Left lung (tissue), 10 donors: Measurements from ENCODE around the gene NDUFB11. TPM values are rescaled to one million over a fixed set of nuclear protein-coding genes. Genes with fewer than 3 reads are reported as not detected.
"Not testable (repeated sequence)": the region's sequence is repeated elsewhere in the genome, so short reads cannot be mapped to it uniquely, and the experiment has no call there.

Experiments
- ATAC-seq: fragments of 200-7000 bp; cut with Tn5 transposase; one replicate; pipeline ENCODE4 v1.9.1; 2020; ENCODE audit warnings: moderate library complexity
- DNase-seq, 4 donors: peaks; one replicate each; pipeline ENCODE4 v3.0.0-alpha.2; 2013 to 2020
- H3K27ac ChIP-seq, 2 donors: fragments of 200-600 bp; sonication (generic) in 1 of 2; one replicate each; pipeline versions ENCODE4 v1.5.0 to v1.8.0; 2020 to 2021
- H3K27me3 ChIP-seq, 2 donors: fragments of 200-600 bp; sonication (generic) in 1 of 2; one replicate each; pipeline versions ENCODE4 v1.5.0 to v1.8.0; 2020 to 2021
- H3K36me3 ChIP-seq, 2 donors: fragments of 200-600 bp; sonication (generic) in 1 of 2; one replicate each; pipeline versions ENCODE4 v1.5.0 to v1.8.0; 2020 to 2021
- H3K4me1 ChIP-seq, 2 donors: fragments of 200-600 bp; one replicate each; pipeline ENCODE4 v1.8.0; 2021
- H3K4me3 ChIP-seq, 2 donors: fragments of 200-600 bp; sonication (generic) in 1 of 2; one replicate each; pipeline versions ENCODE4 v1.5.0 to v1.8.0; 2020 to 2021; ENCODE audit warnings: mild to moderate bottlenecking in 1 of 2
- H3K9me3 ChIP-seq, 2 donors: fragments of 200-600 bp; sonication (generic) in 1 of 2; one replicate each; pipeline versions ENCODE4 v1.5.0 to v1.8.0; 2020 to 2021
- CTCF ChIP-seq, 2 donors: fragments of 200-600 bp; sonication (generic) in 1 of 2; IDR thresholded peaks; one replicate each; pipeline versions ENCODE4 v1.5.0 to v1.8.0; 2021; ENCODE audit warnings: antibody characterized with exemption in 2 of 2
- intact Hi-C, 2 donors: fragments of 100-400 bp; cut with DNase I; formaldehyde crosslinking; loops; one replicate each; pipeline versions ENCODE4 v1.11.2 to v1.14.2; 2022
- polyA plus RNA-seq, 6 donors: library from polyadenylated mRNA; unstranded; fragments of 120-200 nt; gene quantifications; one replicate each; pipeline ENCODE4 v1.2.1, GENCODE V29; 2013; ENCODE audit not compliant: insufficient read length in 6 of 6
- total RNA-seq, 2 donors: library from RNA; stranded (reverse); fragmentation: NEBNext Ultra II Directional; extraction: Animal tissue kit (Norgen Biotek cat#: 25700); gene quantifications; one replicate each; pipeline ENCODE4 v1.2.1, GENCODE V29; 2021
- donor health status: DM: no; HTN: yes; CAD: no.
- donor health status: DM: no; HTN: no; CAD: no.

Gene NDUFB11
- total and polyA plus RNA-seq, 8 donors: 58.5 to 103 (median 82.4) TPM

GRCh38 chrX:47112316-47112954 lies 32.1 kb downstream of the NDUFB11 start:
- Histone ChIP-seq H3K27ac (no peak overlapping the region), H3K9me3 (no peaks in the 10 kb centered on the region), H3K36me3 (no peaks in the 10 kb centered on the region), H3K4me3 (no peak overlapping the region), H3K27me3 (no peaks in the 10 kb centered on the region), H3K4me1 (no peaks in the 10 kb centered on the region)
- ATAC-seq: peak; percentile 93
- no peak for TF ChIP-seq CTCF (IDR thresholded peaks at IDR 0.05)
- DNase-seq: peak in 1 of 4 donors; percentile 36
- intact Hi-C loops: no loop called here

GRCh38 chrX:47110936-47111615 lies 33.4 kb downstream of the NDUFB11 start:
- ATAC-seq, H3K27ac ChIP-seq, intact Hi-C loops, H3K36me3 ChIP-seq, DNase-seq, H3K4me1 ChIP-seq, H3K27me3 ChIP-seq, H3K4me3 ChIP-seq, H3K9me3 ChIP-seq: not testable (repeated sequence)

- H3K9me3 ChIP-seq: no peaks in the 10 kb centered on the region
- DNase-seq (no peak), ATAC-seq (no peak)
- TF ChIP-seq CTCF (IDR thresholded peaks at IDR 0.05): no peak
- no peaks in the 10 kb centered on the region for H3K4me1 ChIP-seq
- no peak overlapping the region for H3K4me3 ChIP-seq
- no peaks in the 10 kb centered on the region for H3K36me3 ChIP-seq
- no peak overlapping the region for H3K27ac ChIP-seq
- no peaks in the 10 kb centered on the region for H3K27me3 ChIP-seq
- intact Hi-C loops: no loop called here
Observed at GRCh38 chrX:47101206-47101605, 43.3 kb downstream of the NDUFB11 start.

- intact Hi-C loops: no loop called here
Observed at GRCh38 chrX:47098338-47099094, 46.0 kb downstream of the NDUFB11 start.

GRCh38 chrX:47097018-47097417 lies 47.5 kb downstream of the NDUFB11 start:
- ATAC-seq: no peak
- intact Hi-C loops: no loop called here
- no peak for DNase-seq

More at GRCh38 chrX:47098338-47099094, 46.0 kb downstream of the NDUFB11 start:
- DNase-seq (no peak), ATAC-seq (no peak)
- Histone ChIP-seq H3K9me3 (no peaks in the 10 kb centered on the region), H3K4me3 (no peak overlapping the region), H3K27ac (no peak overlapping the region), H3K4me1 (no peaks in the 10 kb centered on the region), H3K27me3 (no peaks in the 10 kb centered on the region), H3K36me3 (no peaks in the 10 kb centered on the region)
- TF ChIP-seq CTCF (IDR thresholded peaks at IDR 0.05): no peak

More at GRCh38 chrX:47097018-47097417, 47.5 kb downstream of the NDUFB11 start:
- Histone ChIP-seq H3K4me1 (no peaks in the 10 kb centered on the region), H3K4me3 (no peak overlapping the region), H3K9me3 (no peaks in the 10 kb centered on the region), H3K27me3 (no peaks in the 10 kb centered on the region), H3K27ac (no peak overlapping the region), H3K36me3 (no peaks in the 10 kb centered on the region)
- TF ChIP-seq CTCF (IDR thresholded peaks at IDR 0.05): no peak
